ENCODE data around the gene FAM72A. TPM values are rescaled to one million over a fixed set of nuclear protein-coding genes. Genes with fewer than 3 reads are reported as not detected.
"Not testable (repeated sequence)": the region's sequence is repeated elsewhere in the genome, so short reads cannot be mapped to it uniquely, and the experiment has no call there.

Gene FAM72A
- total RNA-seq, 1 donor from 2014 or later: 1.5 TPM

DNA sequence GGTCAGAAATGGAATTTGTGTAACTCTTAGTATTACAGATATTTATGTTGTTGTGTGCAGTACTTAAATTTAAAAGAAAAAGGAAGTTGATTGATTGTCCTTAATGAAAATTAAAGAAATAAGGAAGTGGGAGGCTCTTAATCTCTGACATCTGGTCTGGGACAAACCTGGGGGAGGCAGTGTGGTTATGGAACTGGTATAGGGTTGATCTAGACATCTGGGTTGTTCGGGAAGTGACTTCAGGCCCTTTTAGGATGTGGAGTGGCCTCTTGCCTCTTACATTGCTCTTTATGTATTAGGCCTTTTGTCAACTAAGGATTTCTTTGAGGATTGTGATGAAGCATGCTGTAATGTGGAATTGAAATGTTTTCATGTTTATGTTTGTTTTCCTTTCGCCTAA, 16.1 kb upstream of the FAM72A start:
- intact Hi-C loops (cut with micrococcal nuclease); DNase-seq: not testable (repeated sequence)
- ATAC-seq: peak; percentile 50

DNA sequence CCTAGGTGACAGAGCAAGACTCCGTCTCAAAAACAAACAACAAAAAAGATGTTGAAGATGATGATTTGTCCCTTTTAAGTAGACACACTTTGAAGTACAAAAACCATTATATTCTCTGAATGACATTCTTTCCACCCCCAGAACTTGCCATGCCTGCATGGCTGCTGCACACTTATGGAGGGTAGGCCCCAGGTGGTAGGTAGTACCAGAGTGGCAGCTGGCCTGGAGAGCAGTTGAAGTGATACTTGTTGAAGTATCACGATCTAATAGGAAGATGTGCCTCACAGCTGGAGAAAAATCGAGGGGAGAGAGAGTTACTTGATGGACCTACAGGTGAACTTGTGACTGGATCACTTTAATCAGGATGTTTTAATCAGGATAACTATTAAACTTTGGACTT, 15.6 kb upstream of the FAM72A start:
- intact Hi-C loops (cut with micrococcal nuclease); DNase-seq; ATAC-seq: not testable (repeated sequence)

DNA sequence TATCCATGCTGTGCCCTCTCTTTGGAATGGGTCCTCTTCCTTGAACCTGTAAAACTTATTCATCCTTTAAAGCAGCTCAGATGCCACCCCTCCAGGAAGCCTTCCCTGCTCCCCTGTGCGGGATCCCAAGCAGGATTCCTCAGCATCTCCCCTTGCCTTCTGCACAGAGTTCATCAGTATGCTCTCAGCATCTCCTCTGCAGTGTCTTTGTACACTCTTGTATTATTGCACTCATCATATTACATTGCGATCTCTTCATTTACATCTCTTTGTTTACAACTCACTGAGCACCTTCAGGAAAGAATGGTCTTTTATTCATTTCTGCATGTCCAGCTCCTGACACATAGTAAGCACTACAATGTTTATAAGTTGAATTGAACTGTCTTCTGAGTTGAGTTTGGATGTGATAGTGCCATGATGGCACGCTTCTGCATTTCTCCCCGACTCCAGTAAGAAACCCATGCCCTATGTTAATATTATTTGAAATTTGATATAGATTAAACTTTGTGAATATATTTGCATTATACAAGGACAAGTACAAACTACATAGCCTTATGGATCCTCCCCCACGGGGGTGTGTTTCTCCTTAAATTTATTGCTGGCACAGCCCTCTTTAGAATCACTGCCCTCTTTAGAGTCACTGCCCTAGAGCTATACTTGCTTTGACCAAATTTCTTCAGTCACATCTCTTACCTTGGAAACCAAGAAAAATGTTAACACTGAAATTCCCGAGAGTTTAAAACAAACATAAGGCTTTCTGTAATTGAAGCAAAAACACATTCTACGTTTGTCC, 13.2 kb upstream of the FAM72A start:
- intact Hi-C loops (cut with micrococcal nuclease); ATAC-seq; DNase-seq: not testable (repeated sequence)

DNA sequence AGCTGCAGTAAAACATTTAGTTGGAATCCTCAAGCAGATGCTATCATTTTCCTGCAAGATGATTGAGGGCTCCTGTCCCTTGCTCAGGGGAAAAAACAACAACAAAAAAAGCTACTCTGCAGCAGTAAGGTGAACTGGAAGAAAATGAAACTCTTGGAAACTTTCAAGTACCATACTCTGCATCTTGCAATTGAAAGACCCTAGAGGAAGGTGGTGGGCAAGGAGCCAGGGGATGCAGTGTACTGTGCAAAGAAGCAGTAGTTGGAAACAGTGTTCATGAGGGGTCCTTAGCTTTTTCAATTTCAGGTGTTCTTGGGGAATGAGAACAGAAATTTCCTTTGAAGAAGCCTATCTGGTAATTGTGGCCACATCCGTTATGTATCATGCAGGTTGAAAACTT, 8.2 kb upstream of the FAM72A start:
- intact Hi-C loops (cut with micrococcal nuclease); ATAC-seq; DNase-seq: not testable (repeated sequence)

GRCh38 chr1:206205569-206205968, 2.9 kb upstream of the FAM72A start:
- ATAC-seq; intact Hi-C loops (cut with micrococcal nuclease): not testable (repeated sequence)
- DNase-seq: peak; percentile 39

GRCh38 chr1:206204871-206205270, 2.2 kb upstream of the FAM72A start:
- intact Hi-C loops (cut with micrococcal nuclease); ATAC-seq: not testable (repeated sequence)
- peak; percentile 31 for DNase-seq

GRCh38 chr1:206204159-206204511, 1.5 kb upstream of the FAM72A start:
- ATAC-seq (peak; percentile 0), DNase-seq (peak; percentile 26)
- intact Hi-C loops (cut with micrococcal nuclease): not testable (repeated sequence)

- intact Hi-C loops (cut with micrococcal nuclease): not testable (repeated sequence)
- DNase-seq (peak; percentile 73), ATAC-seq (peak; percentile 49)
These were observed 922 bp upstream of the FAM72A start, which contains the start of gene SRGAP2 for GRCh38 chr1:206203364-206204158. SRGAP2 (plus strand) TSS chr1:206203541; CDS start chr1:206205971, 2,430 bp downstream.

GRCh38 chr1:206196748-206197424, 5.8 kb downstream of the FAM72A start:
- intact Hi-C loops (cut with micrococcal nuclease); ATAC-seq; DNase-seq: not testable (repeated sequence)

DNA sequence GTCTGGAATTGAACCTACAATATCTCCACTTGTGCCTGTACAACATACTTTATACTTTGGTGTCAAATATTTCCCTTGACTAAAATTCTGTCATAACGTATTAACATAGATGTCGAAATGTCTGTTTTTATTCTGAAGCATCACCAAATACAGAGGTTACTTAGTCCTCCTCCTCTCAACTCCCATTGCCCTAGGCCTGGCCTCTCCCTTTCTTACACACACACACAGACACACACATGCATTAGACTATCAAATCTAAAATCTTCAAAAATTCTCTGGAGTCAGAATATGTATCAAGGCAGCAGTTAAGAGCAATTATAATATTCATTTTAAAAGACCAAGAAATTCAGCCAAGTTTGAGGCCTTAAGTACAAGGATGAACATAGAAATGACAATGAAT, 7.5 kb downstream of the FAM72A start:
- intact Hi-C loops (cut with micrococcal nuclease); ATAC-seq; DNase-seq: not testable (repeated sequence)

GRCh38 chr1:206186826-206187225, 15.8 kb downstream of the FAM72A start:
- intact Hi-C loops (cut with micrococcal nuclease); ATAC-seq; DNase-seq: not testable (repeated sequence)

DNA sequence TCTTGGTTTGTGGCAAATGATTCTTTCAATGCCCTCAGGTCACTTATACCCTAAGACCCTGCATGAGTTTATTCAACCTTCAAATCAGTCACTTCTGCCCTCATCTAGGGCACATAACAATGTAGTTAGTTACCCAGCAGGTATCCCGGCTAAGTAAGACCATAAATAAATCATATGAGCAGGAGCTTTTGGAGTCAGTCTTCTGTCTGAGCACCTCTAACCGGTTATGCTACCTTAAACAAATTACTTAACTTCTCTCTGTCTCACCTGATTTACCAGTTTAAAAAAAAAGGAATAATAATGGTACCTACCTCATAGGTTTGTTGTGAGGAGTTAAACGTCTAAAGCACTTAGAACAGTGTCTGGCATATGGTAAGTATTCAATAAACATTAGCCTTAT, 16.9 kb downstream of the FAM72A start:
- intact Hi-C loops (cut with micrococcal nuclease); DNase-seq; ATAC-seq: not testable (repeated sequence)

- ATAC-seq; DNase-seq; intact Hi-C loops (cut with micrococcal nuclease): not testable (repeated sequence)
These were observed 18.9 kb downstream of the FAM72A start for GRCh38 chr1:206183788-206184187.

- DNase-seq; ATAC-seq; intact Hi-C loops (cut with micrococcal nuclease): not testable (repeated sequence)
These were observed 20.0 kb downstream of the FAM72A start for GRCh38 chr1:206182368-206183317.

DNA sequence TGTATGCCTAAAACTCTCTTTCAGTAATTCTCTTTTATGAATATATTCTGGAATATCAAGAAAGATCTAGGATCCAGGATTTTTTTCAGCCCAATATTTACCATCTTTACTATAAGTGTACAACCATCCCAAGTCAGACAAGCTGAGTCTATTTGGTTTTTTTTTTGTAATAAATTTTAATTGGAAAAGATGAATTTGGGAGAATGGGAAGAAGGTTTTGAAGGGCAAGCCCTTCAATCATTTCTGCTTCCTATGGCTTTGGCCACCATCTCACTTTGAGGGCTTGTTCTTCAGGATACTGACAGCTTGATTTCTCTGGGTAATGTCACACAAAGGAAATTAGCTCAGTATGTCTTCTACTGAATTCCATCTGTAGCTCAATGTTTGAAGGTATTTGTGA, 23.0 kb downstream of the FAM72A start:
- intact Hi-C loops (cut with micrococcal nuclease); ATAC-seq; DNase-seq: not testable (repeated sequence)

DNA sequence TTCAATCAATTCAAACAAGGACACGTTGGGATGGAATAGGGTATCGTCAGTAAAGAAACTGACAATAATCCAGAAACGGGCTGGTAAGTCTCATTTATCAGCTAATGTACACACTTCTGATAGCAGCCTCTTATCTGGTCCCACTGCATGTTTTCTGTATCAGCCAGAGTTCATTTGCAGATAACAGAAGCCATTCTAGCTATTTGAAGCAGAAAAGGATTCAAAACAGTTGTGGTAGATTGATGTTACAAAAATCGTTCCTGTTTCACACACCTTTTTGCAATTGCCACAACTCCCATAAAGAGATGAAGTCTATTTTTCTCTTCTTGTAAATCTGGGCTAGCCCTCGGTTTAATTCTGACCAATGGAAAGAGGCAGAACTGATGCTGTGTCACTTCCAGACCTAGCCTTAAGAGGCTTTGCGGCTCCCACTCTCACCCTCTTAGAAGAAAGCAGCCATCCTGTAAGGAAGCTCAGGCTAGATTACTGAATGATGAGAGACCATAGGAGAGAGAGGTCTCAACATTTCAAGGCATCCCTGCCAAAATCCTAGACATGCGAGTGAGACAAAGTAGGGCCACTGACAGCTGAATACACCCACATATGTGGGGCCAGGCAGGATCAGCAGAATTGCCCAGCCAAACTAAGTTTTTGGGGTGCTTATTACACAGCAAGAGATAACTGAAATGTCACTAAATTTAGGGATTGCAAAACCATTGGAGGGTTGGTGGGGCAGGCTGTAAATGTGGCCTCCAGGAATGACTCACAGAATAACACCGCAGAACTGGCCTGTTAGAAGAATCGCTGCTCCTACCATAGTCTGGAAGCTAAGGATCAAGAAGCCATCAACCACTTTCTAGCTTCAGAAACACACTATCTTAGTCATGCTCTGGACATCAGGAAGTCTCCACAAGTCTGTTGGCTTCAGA, 24.3 kb downstream of the FAM72A start:
- intact Hi-C loops (cut with micrococcal nuclease); ATAC-seq; DNase-seq: not testable (repeated sequence)

GRCh38 chr1:206176114-206176502, 26.5 kb downstream of the FAM72A start:
- ATAC-seq; intact Hi-C loops (cut with micrococcal nuclease): not testable (repeated sequence)
- peak; percentile 19 for DNase-seq

Data from left ventricle myocardium superior (tissue), 1 donor.